Neural cell (in vitro differentiated cells): ENCODE measurements around the gene SAMM50. TPM values are rescaled to one million over a fixed set of nuclear protein-coding genes. Genes with fewer than 3 reads are reported as not detected.

ENCODE experiments used
- H2AFZ ChIP-seq: fragments of 200-600, 300-800 bp; sonication (generic), shearing (Covaris generic); 2 replicates; pipeline ENCODE4 v1.6.0; 2014; ENCODE audit warnings: low read depth, mild to moderate bottlenecking, antibody characterized with exemption, low read length, moderate library complexity
- H3F3A ChIP-seq: fragments of 200-600 bp; shearing (Covaris generic); 2 replicates; pipeline ENCODE4 v1.6.1; 2016; ENCODE audit warnings: mild to moderate bottlenecking, moderate library complexity, mixed read lengths, antibody characterized with exemption, low read length; ENCODE audit not compliant: insufficient read depth, poor library complexity, severe bottlenecking
- H3K27ac ChIP-seq: fragments of 200-600, 300-800 bp; sonication (generic), shearing (Covaris generic); 2 replicates; pipeline ENCODE4 v1.5.1; 2014; ENCODE audit warnings: mild to moderate bottlenecking, low read length, moderate library complexity
- H3K27me3 ChIP-seq: fragments of 300-800, 200-600 bp; sonication (generic), shearing (Covaris generic); 2 replicates; pipeline ENCODE4 v1.6.0; 2014; ENCODE audit warnings: mild to moderate bottlenecking, low read depth, low read length, moderate library complexity; ENCODE audit not compliant: insufficient read depth
- H3K36me3 ChIP-seq: fragments of 300-800, 200-600 bp; sonication (generic), shearing (Covaris generic); 2 replicates; pipeline ENCODE4 v1.5.1; 2014; ENCODE audit warnings: mild to moderate bottlenecking, antibody characterized with exemption, low read length, moderate library complexity; ENCODE audit not compliant: insufficient read depth
- H3K4me2 ChIP-seq: fragments of 300-800, 200-600 bp; sonication (generic), shearing (Covaris generic); 2 replicates; pipeline ENCODE4 v1.6.0; 2014; ENCODE audit warnings: mild to moderate bottlenecking, low read length
- H3K4me3 ChIP-seq: fragments of 300-800, 200-600 bp; sonication (generic), shearing (Covaris generic); 2 replicates; pipeline ENCODE4 v1.5.1; 2014; ENCODE audit warnings: mild to moderate bottlenecking, low read length, moderate library complexity
- H3K79me2 ChIP-seq: fragments of 200-600 bp; shearing (Covaris generic); replicated peaks from 2 replicates; pipeline ENCODE4 v1.6.0; 2014; ENCODE audit warnings: mild to moderate bottlenecking, low read length, moderate library complexity; ENCODE audit not compliant: insufficient read depth
- H3K9ac ChIP-seq: fragments of 300-800, 200-600 bp; sonication (generic), shearing (Covaris generic); 2 replicates; pipeline ENCODE4 v1.6.1; 2016; ENCODE audit warnings: mild to moderate bottlenecking, low read length, mixed read lengths
- H3K9me2 ChIP-seq: fragments of 200-600 bp; shearing (Covaris generic); 2 replicates; pipeline ENCODE4 v1.6.1; 2016; ENCODE audit warnings: mild to moderate bottlenecking, low read length, mixed read lengths; ENCODE audit not compliant: insufficient read depth
- H3K9me3 ChIP-seq: fragments of 200-600, 300-800 bp; sonication (generic), shearing (Covaris generic); 2 replicates; pipeline ENCODE4 v1.6.1; 2016; ENCODE audit warnings: mild to moderate bottlenecking, mixed run types, low read length, moderate library complexity, mixed read lengths
- H4K20me1 ChIP-seq: fragments of 200-600 bp; shearing (Covaris generic); 2 replicates; pipeline ENCODE4 v1.6.1; 2016; ENCODE audit warnings: mild to moderate bottlenecking, mixed run types; ENCODE audit not compliant: insufficient read depth
- CTCF ChIP-seq: fragments of 450-650 bp; IDR thresholded peaks from 2 replicates; pipeline ENCODE4 v1.5.1; 2014; ENCODE audit warnings: antibody characterized with exemption, mild to moderate bottlenecking, moderate library complexity; ENCODE audit not compliant: poor library complexity, severe bottlenecking
- EP300 ChIP-seq: fragments of 450-650 bp; conservative IDR thresholded peaks from 2 replicates; pipeline ENCODE4 v1.6.1; 2014; ENCODE audit warnings: antibody characterized with exemption, mild to moderate bottlenecking, moderate library complexity; ENCODE audit not compliant: poor library complexity, severe bottlenecking
- EZH2 ChIP-seq: fragments of 200-600, 300-800 bp; shearing (Covaris generic), sonication (generic); IDR thresholded peaks from 2 replicates; pipeline ENCODE4 v1.6.1; 2014; ENCODE audit warnings: antibody characterized with exemption, low read length, borderline replicate concordance, mild to moderate bottlenecking; ENCODE audit not compliant: insufficient read depth, poor library complexity, severe bottlenecking
- MXI1 ChIP-seq: fragments of 450-650 bp; conservative IDR thresholded peaks from 2 replicates; pipeline ENCODE4 v1.6.1; 2014; ENCODE audit warnings: antibody characterized with exemption, mild to moderate bottlenecking; ENCODE audit not compliant: poor library complexity, severe bottlenecking
- POLR2AphosphoS5 ChIP-seq: IDR thresholded peaks from 2 replicates; pipeline ENCODE4 v1.6.1; 2012
- RAD21 ChIP-seq: fragments of 450-650 bp; conservative IDR thresholded peaks from 2 replicates; pipeline ENCODE4 v1.6.1; 2014; ENCODE audit warnings: antibody characterized with exemption, mild to moderate bottlenecking, moderate library complexity
- REST ChIP-seq: IDR thresholded peaks from 2 replicates; pipeline ENCODE4 v1.6.1; 2012; ENCODE audit warnings: borderline replicate concordance
- SMC3 ChIP-seq: fragments of 450-650 bp; conservative IDR thresholded peaks from 2 replicates; pipeline ENCODE4 v1.6.1; 2014; ENCODE audit warnings: antibody characterized with exemption, mild to moderate bottlenecking, moderate library complexity; ENCODE audit not compliant: poor library complexity
- TAF1 ChIP-seq: IDR thresholded peaks from 2 replicates; pipeline ENCODE4 v1.6.1; 2012; ENCODE audit warnings: low read depth
- polyA plus RNA-seq: library from polyadenylated mRNA; depleted of rRNA; stranded (reverse); fragments of >200 nt; gene quantifications from 2 replicates; pipeline ENCODE4 v1.2.3, GENCODE V29; 2014

The SAMM50 gene
- polyA plus RNA-seq, 1 donor from 2014 or later: 38.1 TPM

- H3K27ac ChIP-seq: peak overlapping the region; percentile 72
- peak overlapping the region; percentile 89 for H3K4me2 ChIP-seq
- no peaks in the 10 kb centered on the region for H3K27me3 ChIP-seq
- TF ChIP-seq MXI1 (no peak), EZH2 (no peak), SMC3 (no peak), EP300 (no peak), CTCF (no peak), RAD21 (no peak), POLR2AphosphoS5 (no peak), REST (no peak), TAF1 (no peak)
- H3K4me3 ChIP-seq: peak overlapping the region; percentile 98
- H4K20me1 ChIP-seq: no peaks in the 10 kb centered on the region
- no peaks in the 10 kb centered on the region for H3K9me2 ChIP-seq
- no peaks in the 10 kb centered on the region for H3K9me3 ChIP-seq
- peak overlapping the region; percentile 69 for H2AFZ ChIP-seq
- H3K79me2 ChIP-seq: peaks cover 21% of the 10 kb centered on the region
- H3K9ac ChIP-seq: peak overlapping the region; percentile 85
- H3F3A ChIP-seq: no peaks in the 10 kb centered on the region
- H3K36me3 ChIP-seq: no peaks in the 10 kb centered on the region
These were observed 891 bp downstream of the SAMM50 start for GRCh38 chr22:43955883-43956782.

- Histone ChIP-seq H3K9me2 (no peaks in the 10 kb centered on the region), H3K4me2 (peak overlapping the region; percentile 89), H3K79me2 (peaks cover 21% of the 10 kb centered on the region), H3K27ac (no peak overlapping the region), H4K20me1 (no peaks in the 10 kb centered on the region), H3K27me3 (no peaks in the 10 kb centered on the region), H3F3A (no peaks in the 10 kb centered on the region), H2AFZ (no peak overlapping the region), H3K36me3 (no peaks in the 10 kb centered on the region), H3K4me3 (peak overlapping the region; percentile 98), H3K9me3 (no peaks in the 10 kb centered on the region), H3K9ac (no peak overlapping the region)
- TF ChIP-seq MXI1 (no peak), SMC3 (no peak), TAF1 (no peak), REST (no peak), EZH2 (no peak), EP300 (no peak), RAD21 (no peak), CTCF (no peak), POLR2AphosphoS5 (no peak)
These were observed 1.7 kb downstream of the SAMM50 start for GRCh38 chr22:43956805-43957463.
